HG02588 (cell line): ENCODE measurements around the gene APBA2.

Experiments used
- ATAC-seq: cut with Tn5 transposase; IDR thresholded peaks from one replicate; pipeline ENCODE4 v1.9.1; 2021; ENCODE audit warnings: mild to moderate bottlenecking, moderate library complexity; ENCODE audit not compliant: unreplicated experiment

APBA2 gene

GRCh38 chr15:28933710-28934445 lies 48.1 kb downstream of the APBA2 start:
- no peak for ATAC-seq

- ATAC-seq: no peak
Observed at GRCh38 chr15:28934645-28935044, 48.9 kb downstream of the APBA2 start.

GRCh38 chr15:28935316-28935715 lies 49.5 kb downstream of the APBA2 start:
- ATAC-seq: no peak

- ATAC-seq: no peak
Observed at GRCh38 chr15:28936081-28936480, 50.3 kb downstream of the APBA2 start.

DNA sequence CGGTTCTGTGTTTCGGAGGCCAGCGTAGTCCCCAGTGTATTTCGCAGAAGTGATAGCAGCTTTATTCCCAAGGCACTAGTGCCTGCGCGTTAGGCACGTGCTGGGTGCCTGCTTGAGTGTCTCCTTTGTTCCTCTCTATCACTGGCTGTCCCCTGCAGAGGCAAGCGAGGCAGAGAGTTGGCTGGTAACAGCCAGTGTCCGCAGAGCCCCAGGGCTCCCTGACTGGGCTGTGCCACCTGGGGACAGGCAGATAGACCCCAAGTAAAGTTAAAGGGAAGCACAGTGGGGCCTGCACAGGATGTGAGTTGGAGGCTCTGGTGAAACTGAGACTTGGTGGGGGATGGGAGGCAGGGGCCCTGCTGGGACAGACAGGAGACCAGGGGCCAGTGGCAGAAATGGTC lies 50.7 kb downstream of the APBA2 start:
- no peak for ATAC-seq

DNA sequence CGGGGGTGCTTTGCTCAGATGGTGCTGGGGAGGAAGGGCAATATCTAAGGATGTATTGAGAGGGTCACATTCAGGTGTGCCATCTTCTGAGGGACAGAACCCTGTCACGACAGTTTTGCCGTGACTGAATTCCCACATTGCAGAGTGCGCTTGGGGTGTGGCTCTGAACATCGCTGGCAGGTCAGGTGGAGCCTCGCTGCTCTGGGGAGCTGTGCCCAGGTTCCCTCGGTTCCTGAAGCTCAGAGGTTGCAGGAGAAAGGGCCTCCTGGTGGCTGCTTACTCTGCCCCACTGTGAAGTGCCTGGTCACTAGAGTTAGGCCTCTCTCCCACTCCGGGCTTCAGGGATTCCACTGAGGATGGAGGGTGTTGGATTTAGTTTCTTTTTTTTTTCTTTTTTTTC lies 51.5 kb downstream of the APBA2 start:
- no peak for ATAC-seq

DNA sequence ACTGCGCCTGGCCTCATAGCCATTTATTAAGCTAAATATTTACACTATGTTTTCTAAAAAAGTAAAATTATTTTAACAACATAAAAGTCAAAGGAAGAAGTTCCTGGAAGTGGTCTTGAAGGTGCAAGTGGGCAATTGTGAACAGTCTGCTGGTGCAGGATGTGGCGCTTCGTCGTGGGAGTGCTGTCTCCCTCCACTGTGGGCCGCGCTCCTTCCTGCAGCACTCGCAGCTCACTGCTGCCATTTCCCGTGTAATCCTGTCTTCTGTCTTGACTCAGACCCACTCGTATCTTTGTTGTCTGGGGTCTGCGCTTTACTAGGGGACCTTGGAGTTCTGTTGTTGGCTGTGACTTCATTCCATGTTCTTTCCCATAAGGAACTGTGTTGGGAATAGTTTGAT lies 56.3 kb downstream of the APBA2 start:
- no peak for ATAC-seq

DNA sequence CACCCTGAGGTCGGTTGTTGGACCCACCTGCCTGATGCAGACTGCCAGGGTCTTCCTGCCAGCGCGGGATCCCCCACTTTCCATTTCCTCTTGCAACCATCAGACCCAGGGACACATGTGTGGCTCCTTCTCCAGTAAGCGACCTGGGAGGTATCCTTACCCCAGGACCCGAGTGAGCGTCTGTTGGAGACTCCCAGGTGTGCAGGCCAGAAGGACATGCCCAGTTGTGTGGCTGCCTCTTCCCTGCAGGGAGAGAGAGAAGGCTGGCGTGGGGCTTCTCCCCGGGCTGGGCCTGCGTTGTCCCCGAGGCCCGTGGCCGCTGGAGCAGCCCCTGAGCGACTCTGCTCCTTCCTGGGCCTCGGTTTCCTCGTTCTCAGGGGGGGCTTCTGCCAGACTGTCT lies 56.8 kb downstream of the APBA2 start:
- no peak for ATAC-seq

DNA sequence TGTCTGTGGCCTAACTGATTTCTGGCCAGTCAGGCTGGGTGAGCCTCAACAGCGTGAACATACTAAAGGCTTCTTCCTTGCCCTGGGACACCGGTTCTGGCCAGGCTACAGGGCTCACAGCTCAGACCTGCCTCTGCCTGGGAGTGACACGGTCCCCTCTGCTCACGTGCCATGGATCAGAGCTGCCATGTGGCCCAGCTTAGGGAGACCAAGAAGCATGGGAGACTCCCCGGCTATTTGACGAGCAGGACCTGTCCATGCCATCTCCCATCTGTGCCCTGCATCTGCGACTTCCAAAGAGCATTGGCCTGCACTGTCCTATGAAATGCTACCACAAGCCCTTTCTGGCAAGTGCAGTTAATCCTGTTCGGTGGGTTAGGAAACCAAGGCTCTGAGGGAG lies 57.4 kb downstream of the APBA2 start:
- ATAC-seq: no peak

- ATAC-seq: no peak
Observed at GRCh38 chr15:28943611-28944230, 57.9 kb downstream of the APBA2 start.

- ATAC-seq: no peak
Observed at GRCh38 chr15:28944286-28944685, 58.5 kb downstream of the APBA2 start.

DNA sequence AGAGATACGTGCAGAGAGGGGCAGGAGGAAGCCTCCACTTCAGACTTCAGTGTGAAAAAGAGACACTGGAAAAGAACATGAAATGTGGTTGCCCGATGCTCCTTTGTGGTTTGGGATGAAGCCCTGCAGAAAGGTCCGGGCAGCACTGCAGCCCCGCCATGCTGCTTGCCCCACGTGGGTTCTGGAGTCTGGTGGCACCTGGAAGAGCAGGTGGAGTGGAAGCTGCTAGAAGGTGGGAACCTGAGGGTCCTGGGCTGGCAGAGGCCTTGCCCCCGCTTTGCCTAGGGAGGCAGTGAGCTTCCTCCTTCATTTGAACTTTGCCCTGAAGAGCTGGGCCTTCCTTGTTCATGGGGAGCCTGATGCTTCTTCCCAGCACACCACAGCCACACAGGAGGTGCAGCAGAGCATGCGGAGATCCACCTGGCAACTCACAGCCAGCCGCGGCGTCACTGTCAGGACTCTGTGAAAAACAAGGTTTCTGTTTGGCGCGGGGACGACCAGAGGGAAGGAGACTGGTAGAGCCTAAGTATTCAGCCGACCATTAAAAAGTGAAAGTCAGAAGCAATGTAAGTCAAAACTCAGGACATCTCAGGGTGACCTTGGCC lies 59.0 kb downstream of the APBA2 start:
- no peak for ATAC-seq

- ATAC-seq: no peak
Observed at GRCh38 chr15:28945626-28946230, 60.0 kb downstream of the APBA2 start.

DNA sequence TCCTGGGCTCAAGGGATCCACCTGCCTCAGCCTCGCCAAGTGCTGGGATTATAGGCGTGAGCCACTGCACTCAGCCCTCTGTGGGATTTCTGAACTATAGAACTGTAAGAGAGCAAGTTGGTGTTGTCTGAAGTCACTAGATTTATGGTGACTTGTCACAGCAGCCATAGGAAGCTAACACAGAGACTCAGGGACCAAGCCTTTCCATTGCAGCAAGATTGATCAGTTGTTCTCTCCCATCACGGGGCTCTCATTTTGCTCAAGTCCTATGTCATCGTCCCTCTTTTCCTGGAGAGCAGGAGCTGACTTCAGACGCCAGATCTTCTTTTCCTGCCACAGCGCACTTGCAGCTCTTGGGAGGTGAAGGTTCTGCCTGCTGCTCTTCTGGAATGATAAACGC lies 61.0 kb downstream of the APBA2 start:
- no peak for ATAC-seq

GRCh38 chr15:28947221-28947674 lies 61.5 kb downstream of the APBA2 start:
- ATAC-seq: no peak

DNA sequence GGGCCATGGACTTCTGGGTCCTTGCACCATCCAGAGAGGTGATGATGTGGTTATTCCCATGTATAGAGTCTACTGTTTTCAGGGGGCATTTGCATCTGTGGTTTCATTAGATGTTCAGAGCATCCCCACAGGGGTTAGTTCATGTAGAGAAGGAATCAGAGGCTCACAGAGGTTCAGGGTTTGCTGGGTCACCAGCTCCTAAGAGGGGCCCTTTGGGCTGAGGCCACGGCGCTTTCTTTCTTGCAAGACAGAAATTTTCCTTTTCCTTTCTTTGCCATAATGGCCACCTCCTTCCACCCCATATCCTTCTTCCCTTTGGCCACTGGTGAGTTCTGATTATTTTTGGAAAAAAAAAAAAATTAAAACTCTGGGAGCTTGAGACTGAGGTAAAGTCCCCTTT lies 62.3 kb downstream of the APBA2 start:
- ATAC-seq: no peak

GRCh38 chr15:28950916-28951315 lies 65.1 kb downstream of the APBA2 start:
- no peak for ATAC-seq

DNA sequence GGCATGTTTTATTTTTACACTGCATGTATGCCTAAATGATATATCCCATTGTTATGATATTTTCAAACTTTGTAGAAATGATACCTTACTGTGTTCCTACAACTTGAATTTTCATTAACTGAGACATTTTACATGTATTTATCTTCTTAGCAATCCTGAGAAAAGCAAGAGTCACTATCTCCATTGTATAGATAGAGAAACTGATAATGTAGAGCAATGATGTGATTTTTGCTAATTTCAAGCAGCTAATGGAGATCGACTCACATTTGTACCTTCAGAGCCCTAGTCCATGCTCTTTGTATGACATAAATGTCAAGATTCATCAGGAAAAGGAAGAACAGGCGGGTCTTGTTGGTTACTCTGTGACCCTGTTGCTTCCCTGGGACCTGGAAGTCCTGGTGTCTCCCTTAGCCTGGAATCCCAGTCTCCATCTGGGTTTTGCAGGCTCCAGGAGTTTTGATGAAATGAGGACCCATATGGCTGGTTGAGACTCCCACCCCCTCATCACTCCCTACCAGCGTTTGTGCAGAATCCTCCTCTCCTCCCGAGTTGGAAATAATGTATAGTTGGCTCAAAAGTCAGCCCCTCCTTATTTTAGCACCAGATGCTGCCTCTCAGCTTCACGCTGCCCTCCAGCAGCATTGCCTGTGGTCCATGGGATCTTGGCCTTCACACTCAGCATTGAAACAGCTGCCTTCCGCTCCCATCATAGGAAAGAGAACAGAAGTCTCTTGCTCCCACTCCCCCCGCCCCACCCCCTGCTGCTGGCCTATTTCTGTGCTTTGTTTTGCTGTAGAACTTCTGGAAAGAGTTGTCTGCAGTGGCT lies 67.1 kb downstream of the APBA2 start:
- ATAC-seq: no peak

DNA sequence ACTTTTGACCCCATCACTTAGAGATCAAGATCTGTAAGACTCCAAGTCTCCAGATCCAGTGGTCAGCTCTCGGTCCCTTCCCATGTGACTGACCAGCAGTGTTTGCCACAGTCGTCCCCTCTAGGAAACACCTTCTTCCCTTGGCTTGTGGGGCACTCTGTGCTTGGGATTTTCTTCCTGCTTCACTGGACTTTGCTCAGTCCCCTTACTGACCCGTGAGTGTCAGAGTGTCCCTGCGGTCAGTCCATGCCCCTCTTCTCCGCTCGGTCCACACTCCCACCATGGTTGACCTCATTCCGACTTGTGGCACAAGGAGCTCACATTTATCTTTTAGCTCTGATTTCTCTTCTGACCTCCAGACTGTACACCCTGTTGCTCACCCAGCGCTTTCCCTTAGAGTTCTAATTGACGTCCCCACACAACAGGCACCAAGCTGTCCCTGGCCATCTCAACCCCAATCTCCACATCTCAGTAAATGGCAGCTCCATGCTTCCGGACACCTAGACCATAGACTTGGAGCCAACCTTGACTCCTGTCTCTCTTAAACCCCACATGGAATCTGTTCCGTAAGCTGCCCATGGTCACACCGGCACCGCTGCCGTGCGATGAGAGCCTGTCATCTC lies 67.9 kb downstream of the APBA2 start:
- ATAC-seq: no peak

DNA sequence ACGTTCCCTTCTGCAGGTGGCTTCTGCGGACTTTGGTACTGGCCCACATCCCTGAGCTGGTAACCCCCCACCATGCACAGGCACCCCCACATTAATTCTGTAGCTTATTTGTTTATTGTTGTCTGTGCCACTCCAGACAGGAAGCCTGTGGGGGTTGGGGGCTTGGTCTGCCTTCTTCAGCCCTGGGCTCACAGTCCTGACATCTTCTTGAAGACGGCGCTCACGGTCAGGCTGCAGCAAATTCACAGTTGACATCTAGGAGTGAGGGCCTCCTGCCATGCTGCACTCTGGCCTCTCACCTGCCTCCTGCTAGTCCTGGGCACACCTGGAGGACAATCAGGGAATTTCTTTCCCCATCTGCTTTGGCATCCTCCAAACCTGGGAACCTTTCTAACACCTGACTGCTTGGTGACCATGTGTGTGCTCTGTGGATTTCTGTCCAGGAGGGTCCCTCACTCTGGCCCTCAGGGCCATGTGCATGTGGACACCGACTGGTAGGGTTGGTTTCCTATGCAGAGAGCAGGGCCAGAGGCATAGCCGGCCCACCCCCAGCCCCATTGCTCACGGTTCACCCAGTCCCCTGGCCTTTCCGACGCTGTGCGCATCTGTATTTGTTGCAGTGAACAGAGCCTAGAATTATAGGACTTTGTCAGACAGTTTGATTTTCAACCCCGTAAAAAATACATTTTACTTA lies 68.8 kb downstream of the APBA2 start:
- ATAC-seq: no peak
